Endothelial cell of umbilical vein (primary cell): ENCODE data around the gene ITGB2. TPM values are rescaled to one million over a fixed set of nuclear protein-coding genes. Genes with fewer than 3 reads are reported as not detected.

Experiments used
- BruUV-seq: library from RNA; stranded (reverse); fragments of 400-500 nt; replicated peaks from 2 replicates; lab custom pipeline; 2021; lab: Mats Ljungman, UMichigan
- CTCF ChIA-PET: fragments of 300-600, 350-600 bp; sonication (Branson Sonifier 250); formaldehyde crosslinking; loops from one replicate; lab custom pipeline; 2021; ENCODE audit warnings: antibody characterized with exemption, inconsistent platforms; lab: Charles Lee
- POLR2A ChIA-PET: fragments of 300-600, 350-600 bp; sonication (Branson Sonifier 250); formaldehyde crosslinking; loops from one replicate; lab custom pipeline; 2021; ENCODE audit warnings: antibody characterized with exemption, inconsistent platforms; lab: Charles Lee
- DNase-seq: peaks from one replicate; pipeline ENCODE4 v3.0.0-alpha.2; 2011; ENCODE audit warnings: low read depth, low spot score
- FAIRE-seq: peaks from 2 replicates; lab custom pipeline; 2011; peaks lifted over from hg19 to GRCh38; lab: Jason Lieb, UNC
- H2AFZ ChIP-seq: 2 replicates; pipeline ENCODE4 v1.6.0; 2012; ENCODE audit warnings: low read depth, low read length, control low read depth, inconsistent platforms
- H3K27ac ChIP-seq: 2 replicates; pipeline ENCODE4 v1.5.1; 2011; ENCODE audit warnings: low read depth, mild to moderate bottlenecking, control low read depth, low read length, moderate library complexity; ENCODE audit not compliant: insufficient read depth
- H3K27me3 ChIP-seq, 2 experiments: 2 replicates each; pipeline versions ENCODE4 v1.6.0 to v1.6.1; 2011; ENCODE audit warnings: low read length in 2 of 2, mixed read lengths in 1 of 2; ENCODE audit not compliant: control insufficient read depth in 2 of 2, insufficient read depth in 2 of 2
- H3K36me3 ChIP-seq, 2 experiments: 2 replicates in 1 of 2; 3 replicates in 1 of 2; pipeline ENCODE4 v1.5.1; 2011; ENCODE audit warnings: low read length in 2 of 2, mild to moderate bottlenecking in 1 of 2, moderate library complexity in 1 of 2; ENCODE audit not compliant: control insufficient read depth in 2 of 2, insufficient read depth in 2 of 2; ENCODE audit errors: extremely low read depth in 1 of 2
- H3K4me1 ChIP-seq: 3 replicates; pipeline ENCODE4 v1.5.1; 2011; ENCODE audit warnings: mild to moderate bottlenecking, low read length; ENCODE audit not compliant: control insufficient read depth, insufficient read depth; ENCODE audit errors: extremely low read depth
- H3K4me2 ChIP-seq: 2 replicates; pipeline ENCODE4 v1.6.1; 2011; ENCODE audit warnings: low read length, control low read depth, mixed read lengths; ENCODE audit not compliant: insufficient read depth
- H3K4me3 ChIP-seq, 3 experiments: fragments of 200-600 bp in 1 of 3; sonication (generic), shearing (Covaris generic) in 1 of 3; replicated peaks in 1 of 3; 2 replicates each; pipeline ENCODE4 v1.5.1; 2011 to 2016; ENCODE audit warnings: control low read depth in 3 of 3, low read length in 3 of 3, mild to moderate bottlenecking in 2 of 3, inconsistent platforms in 1 of 3, low read depth in 1 of 3, moderate library complexity in 1 of 3; ENCODE audit not compliant: insufficient read depth in 1 of 3
- H3K79me2 ChIP-seq: 2 replicates; pipeline ENCODE4 v1.6.0; 2012; ENCODE audit warnings: low read length, inconsistent platforms; ENCODE audit not compliant: control insufficient read depth, insufficient read depth
- H3K9ac ChIP-seq: replicated peaks from 2 replicates; pipeline ENCODE3; 2011; ENCODE audit warnings: low read length, control low read depth; ENCODE audit not compliant: insufficient read depth; ENCODE audit errors: extremely low read depth
- H3K9me1 ChIP-seq: replicated peaks from 3 replicates; pipeline ENCODE4 v1.6.0; 2011; ENCODE audit warnings: mild to moderate bottlenecking, low read length; ENCODE audit not compliant: control insufficient read depth, insufficient read depth; ENCODE audit errors: extremely low read depth
- H3K9me3 ChIP-seq: replicated peaks from 2 replicates; pipeline ENCODE4 v1.5.1; 2012; ENCODE audit warnings: low read length, inconsistent platforms; ENCODE audit not compliant: control insufficient read depth, insufficient read depth
- H4K20me1 ChIP-seq: replicated peaks from 2 replicates; pipeline ENCODE3; 2011; ENCODE audit warnings: mild to moderate bottlenecking, low read length; ENCODE audit not compliant: control insufficient read depth, insufficient read depth; ENCODE audit errors: extremely low read depth
- POLR2A ChIP-seq: IDR thresholded peaks from 2 replicates; pipeline ENCODE4 v1.6.1; 2012; ENCODE audit warnings: low read depth, mild to moderate bottlenecking, control low read depth, low read length
- dilution Hi-C: fragments of 300-500 bp; cut with MboI; formaldehyde crosslinking; loops from one replicate; pipeline ENCODE4 v1.15.0; 2019; ENCODE audit warnings: low sequenced_read_pairs; ENCODE audit not compliant: extremely low pct_ligation_motif_present
- intact Hi-C: fragments of 100-400 bp; cut with micrococcal nuclease; formaldehyde crosslinking; loops from one replicate; pipeline ENCODE4 v1.10.0; 2022
- polyA plus RNA-seq, 4 experiments: library from polyadenylated mRNA; depleted of rRNA in 3 of 4; stranded (reverse) in 3 of 4; unstranded in 1 of 4; fragments of >200 nt; gene quantifications; 2 replicates each; pipeline versions ENCODE4 v1.2.1 to v1.2.3, GENCODE V29; 2011 to 2012; ENCODE audit warnings: missing spikeins in 1 of 4
- total RNA-seq: library from RNA; stranded (reverse); gene quantifications from 2 replicates; pipeline ENCODE4 v1.2.3, GENCODE V29; 2021
- TF ChIP-seq, protein P1 (sequence below): IDR thresholded peaks from 2 replicates; pipeline ENCODE4 v1.6.1; 2011; ENCODE audit not compliant: insufficient read depth, insufficient read length

The ITGB2 gene
- total and polyA plus RNA-seq, 2 donors (not counting 3 experiments of a cell fraction or from before 2014, with no cell fraction given) = 0.39 to 0.91 TPM

DNA sequence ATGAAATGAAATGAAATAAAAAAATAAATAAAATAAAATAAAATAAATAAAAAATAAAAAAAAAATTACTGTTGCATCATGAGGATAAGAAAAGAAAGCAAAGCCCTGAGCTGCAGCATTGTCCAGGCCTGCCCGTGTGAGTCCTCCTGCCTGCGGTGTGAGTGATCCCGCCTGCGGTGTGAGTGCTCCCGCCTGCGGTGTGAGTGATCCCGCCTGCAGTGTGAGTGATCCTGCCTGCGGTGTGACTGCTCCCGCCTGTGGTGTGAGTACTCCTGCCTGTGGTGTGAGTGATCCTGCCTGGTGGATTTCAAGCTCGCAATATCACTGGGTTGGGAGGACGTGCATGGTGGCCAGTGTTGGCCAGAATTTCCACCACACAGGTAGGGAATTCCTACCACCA, 24.8 kb downstream of the ITGB2 start:
- Histone ChIP-seq H3K9me1 (no peaks in the 10 kb centered on the region), H3K27ac (no peak overlapping the region), H3K4me2 (no peak overlapping the region), H3K9me3 (no peaks in the 10 kb centered on the region), H2AFZ (no peak overlapping the region), H4K20me1 (no peaks in the 10 kb centered on the region), H3K79me2 (no peaks in the 10 kb centered on the region), H3K27me3 (no peaks in the 10 kb centered on the region), H3K9ac (no peak overlapping the region), H3K4me3 (no peak overlapping the region), H3K36me3 (no peaks in the 10 kb centered on the region), H3K4me1 (no peaks in the 10 kb centered on the region)
- no peak for DNase-seq
- TF ChIP-seq, protein P1, sequence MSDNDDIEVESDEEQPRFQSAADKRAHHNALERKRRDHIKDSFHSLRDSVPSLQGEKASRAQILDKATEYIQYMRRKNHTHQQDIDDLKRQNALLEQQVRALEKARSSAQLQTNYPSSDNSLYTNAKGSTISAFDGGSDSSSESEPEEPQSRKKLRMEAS = no peak
- intact Hi-C loops = no loop called here
- FAIRE-seq = no peak
- ChIA-PET CTCF (interaction anchor here (1.4 to 5.1 kb wide), 3 partner anchors 15 to 242 kb away, joined by 3 to 47 read pairs (median 4); no protein-coding TSS in a partner anchor), POLR2A (no interaction called here)
- no TSS peak for BruUV-seq
- dilution Hi-C loops = no loop called here

- Histone ChIP-seq H3K79me2 (no peaks in the 10 kb centered on the region), H3K27ac (no peak overlapping the region), H3K9ac (no peak overlapping the region), H3K9me1 (no peaks in the 10 kb centered on the region), H3K4me1 (no peaks in the 10 kb centered on the region), H3K36me3 (no peaks in the 10 kb centered on the region), H2AFZ (no peak overlapping the region), H3K9me3 (no peaks in the 10 kb centered on the region), H3K27me3 (no peaks in the 10 kb centered on the region), H3K4me3 (no peak overlapping the region), H3K4me2 (no peak overlapping the region), H4K20me1 (no peaks in the 10 kb centered on the region)
- no peak for FAIRE-seq
- dilution Hi-C loops = no loop called here
- POLR2A ChIA-PET = no interaction called here
- BruUV-seq = no TSS peak
- TF ChIP-seq, protein P1 = no peak
- no peak for TF ChIP-seq POLR2A
- no peak for DNase-seq
- CTCF ChIA-PET = interaction anchor here (1.0 to 5.1 kb wide), 11 partner anchors 13 to 243 kb away, joined by 3 to 47 read pairs (median 4); partner anchors contain the start of gene PTTG1IP
- intact Hi-C loops = no loop called here
These were observed 25.9 kb downstream of the ITGB2 start for GRCh38 chr21:44894687-44895302.
